Sigmoid colon (tissue), 7 donors: ENCODE measurements around the gene FRYL. TPM values are rescaled to one million over a fixed set of nuclear protein-coding genes. Genes with fewer than 3 reads are reported as not detected.

Source experiments
- DNase-seq: peaks from one replicate; pipeline ENCODE4 v3.0.0-alpha.2; 2019
- H3K27ac ChIP-seq, 4 donors: fragments of 200-600 bp; sonication (generic); one replicate each; pipeline ENCODE4 v1.5.1; 2016 to 2019; ENCODE audit warnings: mild to moderate bottlenecking in 1 of 4
- H3K27me3 ChIP-seq, 3 donors: fragments of 200-600 bp; sonication (generic); one replicate each; pipeline ENCODE4 v1.5.1; 2019; ENCODE audit warnings: mild to moderate bottlenecking in 1 of 3
- H3K36me3 ChIP-seq, 4 donors: fragments of 200-600 bp; sonication (generic); one replicate each; pipeline ENCODE4 v1.5.1; 2016 to 2019
- H3K4me1 ChIP-seq, 4 donors: fragments of 200-600 bp; sonication (generic); one replicate each; pipeline ENCODE4 v1.5.1; 2017 to 2019
- H3K4me3 ChIP-seq, 4 donors: fragments of 200-600 bp; sonication (generic); one replicate each; pipeline ENCODE4 v1.5.1; 2017 to 2019; ENCODE audit warnings: mild to moderate bottlenecking in 2 of 4, moderate library complexity in 1 of 4
- H3K9me3 ChIP-seq, 4 donors: fragments of 200-600 bp in 3 of 4; sonication (generic) in 3 of 4; one replicate each; pipeline versions ENCODE4 v1.5.1 to v1.6.1; 2013 to 2019
- EP300 ChIP-seq, 4 donors: sonication (generic); formaldehyde crosslinking; IDR thresholded peaks; one replicate each; pipeline ENCODE4 v1.6.1; 2017; ENCODE audit warnings: antibody characterized with exemption in 4 of 4
- POLR2A ChIP-seq, 2 donors: fragments of 450-650 bp; IDR thresholded peaks; one replicate each; pipeline ENCODE4 v1.6.1; 2016; ENCODE audit warnings: antibody characterized with exemption in 2 of 2, mild to moderate bottlenecking in 2 of 2, moderate library complexity in 2 of 2
- POLR2AphosphoS5 ChIP-seq, 4 donors: sonication (generic); formaldehyde crosslinking; IDR thresholded peaks; one replicate each; pipeline ENCODE4 v1.6.1; 2017; ENCODE audit warnings: antibody characterized with exemption in 4 of 4
- WGBS, 2 donors: extraction: QIAGEN DNeasy Blood & Tissue Kit; methylation state at CpG; one replicate each; pipeline ENCODE4 v1.1.7; 2013; 5-methylcytosine and 5-hydroxymethylcytosine counted together
- intact Hi-C: fragments of 100-400 bp; cut with DNase I; formaldehyde crosslinking; loops from one replicate; pipeline ENCODE4 v1.15.1; 2023
- polyA plus RNA-seq, 3 donors: library from polyadenylated mRNA; stranded (reverse); fragments of 200-250 nt; gene quantifications; one replicate each; pipeline ENCODE4 v1.2.3, GENCODE V29; 2013
- total RNA-seq, 4 donors: library from RNA; depleted of rRNA; stranded (reverse); fragments of >200 nt; gene quantifications; one replicate each; pipeline ENCODE4 v1.1.0, GENCODE V29; 2016
- TF ChIP-seq, protein P1 (sequence below), 4 experiments: fragments of 450-650 bp in 3 of 4; fragments of 200-600 bp in 1 of 4; IDR thresholded peaks; one replicate each; pipeline ENCODE4 v1.5.1; 2016 to 2019; ENCODE audit warnings: antibody characterized with exemption in 4 of 4, mild to moderate bottlenecking in 3 of 4, moderate library complexity in 2 of 4
- donor health status: healthy with polysubstance abuse.
- donor health status: Bipolar disorder and iron deficiency.
- donor health status: healthy.

The FRYL gene
- total and polyA plus RNA-seq, 7 donors, result 41.4 to 72.4 (median 55.0) TPM

DNA sequence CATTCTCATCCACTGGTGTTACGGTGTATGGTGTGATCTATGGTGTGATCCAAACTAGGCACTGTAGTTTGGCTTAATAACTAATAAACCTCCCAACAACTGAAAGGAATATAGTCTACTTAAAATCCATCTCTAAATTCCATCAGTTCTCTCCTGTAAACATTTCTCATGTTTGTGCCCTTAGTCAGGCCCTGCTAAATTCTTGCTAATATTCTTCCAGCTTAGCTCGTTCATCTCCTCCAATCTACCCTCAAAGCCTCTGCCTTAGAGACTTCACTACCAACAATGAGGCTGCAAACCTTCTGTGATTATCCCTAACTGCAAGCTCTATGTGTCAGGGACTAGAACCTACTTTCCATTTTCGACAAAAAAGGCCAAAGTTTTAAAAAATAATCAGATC is 261.9 kb downstream of the FRYL start:
- H3K36me3 ChIP-seq, result peaks cover 11 to 86% (median 26%) of the 10 kb centered on the region in 4 donors
- H3K4me1 ChIP-seq, result no peaks in the 10 kb centered on the region
- intact Hi-C loops, result no loop called here
- TF ChIP-seq, protein P1, sequence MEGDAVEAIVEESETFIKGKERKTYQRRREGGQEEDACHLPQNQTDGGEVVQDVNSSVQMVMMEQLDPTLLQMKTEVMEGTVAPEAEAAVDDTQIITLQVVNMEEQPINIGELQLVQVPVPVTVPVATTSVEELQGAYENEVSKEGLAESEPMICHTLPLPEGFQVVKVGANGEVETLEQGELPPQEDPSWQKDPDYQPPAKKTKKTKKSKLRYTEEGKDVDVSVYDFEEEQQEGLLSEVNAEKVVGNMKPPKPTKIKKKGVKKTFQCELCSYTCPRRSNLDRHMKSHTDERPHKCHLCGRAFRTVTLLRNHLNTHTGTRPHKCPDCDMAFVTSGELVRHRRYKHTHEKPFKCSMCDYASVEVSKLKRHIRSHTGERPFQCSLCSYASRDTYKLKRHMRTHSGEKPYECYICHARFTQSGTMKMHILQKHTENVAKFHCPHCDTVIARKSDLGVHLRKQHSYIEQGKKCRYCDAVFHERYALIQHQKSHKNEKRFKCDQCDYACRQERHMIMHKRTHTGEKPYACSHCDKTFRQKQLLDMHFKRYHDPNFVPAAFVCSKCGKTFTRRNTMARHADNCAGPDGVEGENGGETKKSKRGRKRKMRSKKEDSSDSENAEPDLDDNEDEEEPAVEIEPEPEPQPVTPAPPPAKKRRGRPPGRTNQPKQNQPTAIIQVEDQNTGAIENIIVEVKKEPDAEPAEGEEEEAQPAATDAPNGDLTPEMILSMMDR (IDR thresholded peaks at IDR 0.05), result no peak
- TF ChIP-seq POLR2A (IDR thresholded peaks at IDR 0.05), result no peak
- no peak for TF ChIP-seq EP300 (IDR thresholded peaks at IDR 0.05)
- no peak for TF ChIP-seq POLR2AphosphoS5 (IDR thresholded peaks at IDR 0.05)
- WGBS, 2 donors, result 88 to 94% methylated on average over 3 of the region's 3 CpGs
- no peak overlapping the region for H3K27ac ChIP-seq
- no peak for DNase-seq
- no peaks in the 10 kb centered on the region for H3K27me3 ChIP-seq
- H3K4me3 ChIP-seq, result no peak overlapping the region
- no peaks in the 10 kb centered on the region for H3K9me3 ChIP-seq

DNA sequence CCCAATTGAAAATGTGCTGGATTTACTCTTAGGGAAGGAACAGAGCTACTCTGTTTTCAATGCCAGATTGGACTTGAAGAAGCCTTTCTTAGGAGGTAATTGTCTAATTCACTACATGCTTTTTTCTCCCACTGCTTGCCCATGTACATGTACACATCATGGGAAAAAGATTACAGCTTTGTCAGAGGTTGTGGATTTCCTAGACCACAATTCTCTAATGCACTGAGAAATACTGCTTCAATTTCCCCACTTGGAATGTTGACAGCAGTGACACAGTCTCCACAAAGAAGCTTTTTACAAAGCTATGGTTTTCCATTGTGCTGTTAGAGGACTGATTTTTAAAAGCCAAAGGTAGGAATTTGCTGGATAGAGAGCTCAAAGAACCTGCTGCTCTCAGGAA is 270.5 kb downstream of the FRYL start:
- Histone ChIP-seq H3K4me1 (no peaks in the 10 kb centered on the region), H3K9me3 (no peaks in the 10 kb centered on the region), H3K27me3 (no peaks in the 10 kb centered on the region), H3K27ac (no peak overlapping the region), H3K36me3 (peaks cover 10 to 94% (median 31%) of the 10 kb centered on the region in 4 donors), H3K4me3 (no peak overlapping the region)
- intact Hi-C loops, result no loop called here
- DNase-seq, result no peak
- TF ChIP-seq, protein P1 (IDR thresholded peaks at IDR 0.05), result no peak
- TF ChIP-seq EP300 (IDR thresholded peaks at IDR 0.05) (no peak), POLR2A (IDR thresholded peaks at IDR 0.05) (no peak), POLR2AphosphoS5 (IDR thresholded peaks at IDR 0.05) (no peak)

DNA sequence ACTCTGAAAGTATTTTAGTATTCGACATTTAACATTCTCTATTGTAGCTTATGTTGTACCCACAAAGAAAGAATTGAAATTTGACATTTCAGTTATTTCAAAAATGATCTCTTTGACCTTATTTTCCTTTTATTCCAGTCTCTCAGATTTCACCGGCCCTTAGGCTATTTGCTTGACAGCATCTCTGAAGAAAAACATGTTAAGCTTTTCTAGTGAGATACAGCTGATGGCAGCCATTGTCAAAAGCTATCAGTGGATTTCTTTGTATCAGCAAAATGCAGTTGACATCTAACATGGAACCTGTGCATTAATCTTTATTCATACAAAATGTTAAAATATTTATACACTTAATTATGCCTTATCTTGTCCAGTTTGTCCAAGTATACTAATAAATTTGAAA is 273.4 kb downstream of the FRYL start:
- no peaks in the 10 kb centered on the region for H3K27me3 ChIP-seq
- no peak overlapping the region for H3K4me3 ChIP-seq
- H3K4me1 ChIP-seq, result peaks cover 0 to 13% (median 0%) of the 10 kb centered on the region in 4 donors
- WGBS, 2 donors, result 94% methylated on average over 2 of the region's 2 CpGs
- H3K27ac ChIP-seq, result no peak overlapping the region
- TF ChIP-seq EP300 (IDR thresholded peaks at IDR 0.05) (no peak), POLR2AphosphoS5 (IDR thresholded peaks at IDR 0.05) (no peak), POLR2A (IDR thresholded peaks at IDR 0.05) (no peak)
- TF ChIP-seq, protein P1 (IDR thresholded peaks at IDR 0.05), result no peak
- H3K36me3 ChIP-seq, result peaks cover 3 to 80% (median 16%) of the 10 kb centered on the region in 4 donors
- intact Hi-C loops, result no loop called here
- H3K9me3 ChIP-seq, result no peaks in the 10 kb centered on the region
- DNase-seq, result no peak

DNA sequence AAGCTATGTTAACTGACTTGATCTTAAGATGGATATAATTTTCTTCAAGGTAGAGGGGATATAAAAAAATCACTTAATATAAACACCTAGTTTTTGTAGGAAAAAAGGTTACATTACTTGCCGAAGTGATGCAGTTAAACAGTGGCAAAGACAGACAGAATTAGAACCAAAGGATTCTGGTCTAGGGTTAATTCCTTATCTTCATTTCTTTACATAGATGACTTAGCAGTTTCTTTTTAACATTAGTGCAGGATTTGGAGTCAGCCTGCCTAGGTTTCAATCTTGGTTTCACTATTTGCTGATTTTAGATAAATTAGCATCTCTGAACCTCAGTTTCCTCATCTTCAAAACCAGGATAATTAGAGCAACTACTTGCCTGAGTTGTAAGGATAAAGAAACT is 275.7 kb downstream of the FRYL start:
- H3K9me3 ChIP-seq, result no peaks in the 10 kb centered on the region
- TF ChIP-seq, protein P1 (IDR thresholded peaks at IDR 0.05), result no peak
- TF ChIP-seq POLR2A (IDR thresholded peaks at IDR 0.05) (no peak), POLR2AphosphoS5 (IDR thresholded peaks at IDR 0.05) (no peak), EP300 (IDR thresholded peaks at IDR 0.05) (no peak)
- no peak overlapping the region for H3K4me3 ChIP-seq
- peaks cover 0 to 13% (median 0%) of the 10 kb centered on the region in 4 donors for H3K4me1 ChIP-seq
- intact Hi-C loops, result no loop called here
- H3K36me3 ChIP-seq, result peaks cover 0 to 78% (median 13%) of the 10 kb centered on the region in 4 donors
- 36 to 63% methylated on average over 1 of the region's 1 CpG for WGBS, 2 donors
- H3K27ac ChIP-seq, result no peak overlapping the region
- DNase-seq, result no peak
- no peaks in the 10 kb centered on the region for H3K27me3 ChIP-seq

DNA sequence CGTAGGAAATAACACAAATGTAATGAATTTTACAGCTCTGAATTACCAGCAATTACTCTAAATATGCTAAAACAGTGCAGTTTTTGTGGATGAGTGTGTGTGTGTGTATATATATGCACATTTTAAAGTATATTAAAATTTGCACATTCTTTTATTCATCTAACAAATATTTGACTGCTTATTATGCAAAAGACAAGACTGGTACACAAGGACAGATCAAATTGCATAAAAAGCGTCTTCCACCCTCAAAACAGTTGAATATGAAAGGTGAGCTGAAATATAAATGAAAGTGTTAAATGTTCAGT is 276.1 kb downstream of the FRYL start:
- H3K4me3 ChIP-seq, result no peak overlapping the region
- no peaks in the 10 kb centered on the region for H3K27me3 ChIP-seq
- peaks cover 0 to 13% (median 0%) of the 10 kb centered on the region in 4 donors for H3K4me1 ChIP-seq
- intact Hi-C loops, result no loop called here
- TF ChIP-seq POLR2AphosphoS5 (IDR thresholded peaks at IDR 0.05), result no peak
- no peak for TF ChIP-seq EP300 (IDR thresholded peaks at IDR 0.05)
- no peak for TF ChIP-seq POLR2A (IDR thresholded peaks at IDR 0.05)
- TF ChIP-seq, protein P1 (IDR thresholded peaks at IDR 0.05), result no peak
- no peaks in the 10 kb centered on the region for H3K9me3 ChIP-seq
- peaks cover 2 to 78% (median 14%) of the 10 kb centered on the region in 4 donors for H3K36me3 ChIP-seq
- no peak for DNase-seq
- 59 to 84% methylated on average over 2 of the region's 2 CpGs for WGBS, 2 donors
- no peak overlapping the region for H3K27ac ChIP-seq
